Heart right ventricle (tissue), 16 donors: ENCODE data around the gene BICRA. TPM values are rescaled to one million over a fixed set of nuclear protein-coding genes. Genes with fewer than 3 reads are reported as not detected.
"Not testable (repeated sequence)": the region's sequence is repeated elsewhere in the genome, so short reads cannot be mapped to it uniquely, and the experiment has no call there.

Experiments used
- ATAC-seq, 8 donors: fragments of 200-7000 bp; cut with Tn5 transposase; one replicate each; pipeline ENCODE4 v1.9.1; 2020; ENCODE audit warnings: mild to moderate bottlenecking in 8 of 8, moderate library complexity in 8 of 8, moderate number of reproducible peaks in 1 of 8
- DNase-seq, 2 donors: peaks; one replicate each; pipeline ENCODE4 v3.0.0-alpha.2; 2020
- H3K27ac ChIP-seq, 10 donors: fragments of 200-600 bp; sonication (generic) in 2 of 10; one replicate each; pipeline versions ENCODE4 v1.5.0 to v1.8.0; 2020 to 2022; ENCODE audit warnings: mild to moderate bottlenecking in 3 of 10
- H3K27me3 ChIP-seq, 7 donors: fragments of 200-600 bp; one replicate each; pipeline ENCODE4 v1.8.0; 2021 to 2022; ENCODE audit warnings: mild to moderate bottlenecking in 2 of 7
- H3K36me3 ChIP-seq, 9 donors: fragments of 200-600 bp; sonication (generic) in 1 of 9; one replicate each; pipeline versions ENCODE4 v1.5.0 to v1.8.0; 2020 to 2022; ENCODE audit warnings: mild to moderate bottlenecking in 2 of 9
- H3K4me1 ChIP-seq, 9 donors: fragments of 200-600 bp; sonication (generic) in 1 of 9; one replicate each; pipeline versions ENCODE4 v1.5.0 to v1.8.0; 2020 to 2022; ENCODE audit warnings: mild to moderate bottlenecking in 4 of 9
- H3K4me3 ChIP-seq, 10 donors: fragments of 200-600 bp; sonication (generic) in 2 of 10; one replicate each; pipeline versions ENCODE4 v1.5.0 to v1.8.0; 2020 to 2022; ENCODE audit warnings: mild to moderate bottlenecking in 7 of 10, moderate library complexity in 2 of 10
- H3K9me3 ChIP-seq, 11 donors: fragments of 200-600 bp in 10 of 11; sonication (generic) in 2 of 11; one replicate each; pipeline versions ENCODE4 v1.5.0 to v1.8.0; 2013 to 2022; ENCODE audit warnings: mild to moderate bottlenecking in 2 of 11, control low read depth in 1 of 11, moderate library complexity in 1 of 11
- WGBS, 2 donors: extraction: QIAGEN DNeasy Blood & Tissue Kit; methylation state at CpG; one replicate each; pipeline ENCODE4 v1.1.7; 2013; ENCODE audit warnings: inconsistent platforms in 1 of 2; 5-methylcytosine and 5-hydroxymethylcytosine counted together
- intact Hi-C, 10 donors: fragments of 100-400 bp; cut with DNase I; formaldehyde crosslinking; loops; one replicate each; pipeline versions ENCODE4 v1.11.1 to v1.14.2; 2022
- polyA plus RNA-seq, 2 donors: library from polyadenylated mRNA; stranded (reverse); fragments of 200-250 nt; gene quantifications; one replicate each; pipeline ENCODE4 v1.2.3, GENCODE V29; 2013
- total RNA-seq, 10 donors: library from RNA; stranded (reverse); fragmentation: NEBNext Ultra II Directional in 3 of 10; extraction: Animal tissue kit (Norgen Biotek cat#: 25700) in 3 of 10; gene quantifications; one replicate each; pipeline versions ENCODE4 v1.2.1 to v1.2.4, GENCODE V29; 2021 to 2023
- TF ChIP-seq, protein P1 (sequence below), 9 donors: fragments of 200-600 bp; sonication (generic) in 2 of 9; IDR thresholded peaks; one replicate each; pipeline versions ENCODE4 v1.5.0 to v1.8.0; 2021 to 2022; ENCODE audit warnings: antibody characterized with exemption in 9 of 9, mild to moderate bottlenecking in 5 of 9, moderate library complexity in 1 of 9
- donor health status: Arrhythmogenic right ventricular cardiomyopathy.
- donor health status: ischemic (EF 13 %, LVEDD 7.1; RV severe dilation, severe dysfunction).
- donor health status: healthy with polysubstance abuse.
- donor health status: DM: no; HTN: yes; CAD: no.
- donor health status: DM: no; HTN: no; CAD: no.
- donor health status: ischemic (EF 25% LVEDD 6.9; RV normal size, moderate dysfunction).
- donor health status: ischemic (EF 25% LVEDD 5.7; RV mildly dilated, moderate dysfunction).
- donor health status: healthy.
- donor health status: DM: yes; HTN: yes; CAD: no.
- donor health status: Ischemic cardiomyopathy.
- donor health status: ischemic (EF 35%, LVEDD 5.7; RV mildly dilated, moderate dysfunction).
- donor health status: nonischemic (EF 11% LVEDD 7.7; RV severe dilation, severe dysfunction).
- donor health status: DM: yes; HTN: yes; CAD: no.
- donor health status: PGD.
- donor health status: ischemic (EF 29% LVEDD 5.4; RV normal size, mild dysfunction).
- donor health status: nonischemic (EF 23%, LVEDD 6.1; RV moderate dilation, normal function).

BICRA gene
- total and polyA plus RNA-seq, 12 donors: 2.8 to 13.2 (median 8.9) TPM

DNA sequence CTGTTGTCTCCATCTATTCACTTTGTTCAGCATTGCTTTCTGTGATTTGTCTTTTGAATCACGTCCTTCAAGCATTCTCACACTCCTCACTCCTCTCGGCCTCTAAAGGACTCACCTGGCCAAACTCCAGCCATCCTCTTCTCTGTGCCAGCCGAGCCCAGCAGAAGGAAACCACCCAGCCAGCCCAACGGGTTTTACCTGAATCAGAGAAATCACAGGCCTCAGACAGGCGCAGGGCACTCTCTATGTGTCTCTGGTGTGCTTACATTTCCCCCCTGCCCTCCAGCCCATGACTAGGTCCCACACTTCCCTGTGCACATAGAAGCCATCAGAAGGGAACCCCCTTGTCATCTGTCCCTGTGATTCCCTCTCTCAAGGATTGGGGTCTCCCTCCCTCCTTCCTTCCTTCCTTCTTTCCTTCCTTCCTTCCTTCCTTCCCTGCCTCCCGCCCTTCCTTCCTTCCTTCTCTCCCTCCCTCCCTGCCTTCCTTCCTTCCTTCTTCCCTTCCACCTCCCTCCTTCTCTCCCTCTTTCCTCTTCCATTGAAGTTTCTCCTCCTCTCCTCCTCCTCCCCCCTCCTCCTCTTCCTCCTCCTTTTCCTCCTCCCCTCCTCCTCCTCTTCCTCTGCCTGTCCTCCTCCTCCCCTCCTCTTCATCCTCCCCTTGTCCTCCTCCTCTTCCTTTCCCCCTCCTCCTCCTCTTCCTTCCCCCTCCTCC is 27.2 kb upstream of the BICRA start:
- H3K9me3 ChIP-seq: peaks cover 0 to 15% (median 0%) of the 10 kb centered on the region in 11 donors
- no peak overlapping the region for H3K27ac ChIP-seq
- no peaks in the 10 kb centered on the region for H3K27me3 ChIP-seq
- TF ChIP-seq, protein P1, sequence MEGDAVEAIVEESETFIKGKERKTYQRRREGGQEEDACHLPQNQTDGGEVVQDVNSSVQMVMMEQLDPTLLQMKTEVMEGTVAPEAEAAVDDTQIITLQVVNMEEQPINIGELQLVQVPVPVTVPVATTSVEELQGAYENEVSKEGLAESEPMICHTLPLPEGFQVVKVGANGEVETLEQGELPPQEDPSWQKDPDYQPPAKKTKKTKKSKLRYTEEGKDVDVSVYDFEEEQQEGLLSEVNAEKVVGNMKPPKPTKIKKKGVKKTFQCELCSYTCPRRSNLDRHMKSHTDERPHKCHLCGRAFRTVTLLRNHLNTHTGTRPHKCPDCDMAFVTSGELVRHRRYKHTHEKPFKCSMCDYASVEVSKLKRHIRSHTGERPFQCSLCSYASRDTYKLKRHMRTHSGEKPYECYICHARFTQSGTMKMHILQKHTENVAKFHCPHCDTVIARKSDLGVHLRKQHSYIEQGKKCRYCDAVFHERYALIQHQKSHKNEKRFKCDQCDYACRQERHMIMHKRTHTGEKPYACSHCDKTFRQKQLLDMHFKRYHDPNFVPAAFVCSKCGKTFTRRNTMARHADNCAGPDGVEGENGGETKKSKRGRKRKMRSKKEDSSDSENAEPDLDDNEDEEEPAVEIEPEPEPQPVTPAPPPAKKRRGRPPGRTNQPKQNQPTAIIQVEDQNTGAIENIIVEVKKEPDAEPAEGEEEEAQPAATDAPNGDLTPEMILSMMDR (IDR thresholded peaks at IDR 0.05): no peak
- ATAC-seq: no peak
- H3K4me1 ChIP-seq: no peaks in the 10 kb centered on the region
- 63 to 65% methylated on average over 6 of the region's 6 CpGs for WGBS, 2 donors
- intact Hi-C loops: no loop called here
- DNase-seq: no peak
- H3K4me3 ChIP-seq: no peak overlapping the region
- no peaks in the 10 kb centered on the region for H3K36me3 ChIP-seq

DNA sequence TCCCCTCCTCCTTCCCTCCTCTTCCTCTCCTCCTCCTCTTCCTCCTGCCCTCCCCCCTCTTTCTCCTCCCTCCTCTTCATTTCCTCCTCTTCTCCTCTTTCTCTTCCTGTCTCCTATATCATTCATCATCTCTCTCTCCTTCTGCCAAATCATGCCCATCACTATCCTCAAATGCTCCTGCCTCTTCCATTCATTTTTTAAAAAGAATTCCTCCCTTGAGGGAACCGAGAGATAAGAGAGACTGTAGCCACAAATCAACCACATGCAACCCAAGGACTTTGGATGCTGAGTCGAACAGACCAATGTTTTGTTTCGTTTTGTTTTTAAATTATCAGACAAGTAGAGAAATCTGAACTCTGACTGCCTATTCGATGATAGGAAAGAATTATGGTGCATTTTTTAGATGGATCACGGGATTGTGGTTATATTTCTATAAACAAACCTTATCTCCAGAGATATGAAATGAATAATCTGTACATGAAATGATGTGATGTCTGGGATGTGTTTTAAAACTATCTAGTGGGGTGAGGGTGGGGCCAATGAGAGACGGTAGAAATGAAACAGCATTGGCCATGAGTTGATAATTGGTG is 26.5 kb upstream of the BICRA start:
- WGBS, 2 donors: 36 to 49% methylated on average over 6 of the region's 6 CpGs
- TF ChIP-seq, protein P1 (IDR thresholded peaks at IDR 0.05): no peak
- no peaks in the 10 kb centered on the region for H3K4me1 ChIP-seq
- ATAC-seq (no peak), DNase-seq (no peak)
- intact Hi-C loops: no loop called here
- no peaks in the 10 kb centered on the region for H3K27me3 ChIP-seq
- H3K27ac ChIP-seq: peak overlapping the region in 2 of 10 donors; percentile 2 to 49
- H3K9me3 ChIP-seq: peaks cover 0 to 15% (median 0%) of the 10 kb centered on the region in 11 donors
- H3K4me3 ChIP-seq: peak overlapping the region in 1 of 10 donors; percentile 1
- no peaks in the 10 kb centered on the region for H3K36me3 ChIP-seq

DNA sequence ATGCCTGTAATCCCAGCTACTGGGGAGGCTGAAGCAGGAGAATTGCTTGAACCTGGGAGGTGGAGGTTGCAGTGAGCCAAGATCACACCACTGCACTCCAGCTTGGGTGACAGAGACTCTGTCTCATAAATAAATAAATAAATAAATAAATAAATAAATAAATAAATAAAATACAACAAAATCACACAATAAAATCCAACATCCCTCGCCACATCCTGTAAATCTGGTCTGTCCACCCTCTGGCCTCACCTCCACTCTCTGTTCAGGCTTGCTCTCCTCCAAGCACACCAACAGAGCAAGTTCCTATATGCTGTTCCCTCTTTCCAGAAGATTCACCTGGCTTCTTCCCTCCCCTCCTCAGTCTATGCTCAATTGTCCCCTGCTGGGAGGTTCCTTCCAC is 25.8 kb upstream of the BICRA start:
- H3K36me3 ChIP-seq, ATAC-seq, H3K4me3 ChIP-seq, DNase-seq, H3K4me1 ChIP-seq, intact Hi-C loops, H3K27me3 ChIP-seq: not testable (repeated sequence)
- Histone ChIP-seq H3K27ac (peak overlapping the region in 1 of 10 donors; percentile 2), H3K9me3 (peaks cover 0 to 15% (median 0%) of the 10 kb centered on the region in 11 donors)
- WGBS, 2 donors: 92 to 100% methylated on average over 1 of the region's 1 CpG

DNA sequence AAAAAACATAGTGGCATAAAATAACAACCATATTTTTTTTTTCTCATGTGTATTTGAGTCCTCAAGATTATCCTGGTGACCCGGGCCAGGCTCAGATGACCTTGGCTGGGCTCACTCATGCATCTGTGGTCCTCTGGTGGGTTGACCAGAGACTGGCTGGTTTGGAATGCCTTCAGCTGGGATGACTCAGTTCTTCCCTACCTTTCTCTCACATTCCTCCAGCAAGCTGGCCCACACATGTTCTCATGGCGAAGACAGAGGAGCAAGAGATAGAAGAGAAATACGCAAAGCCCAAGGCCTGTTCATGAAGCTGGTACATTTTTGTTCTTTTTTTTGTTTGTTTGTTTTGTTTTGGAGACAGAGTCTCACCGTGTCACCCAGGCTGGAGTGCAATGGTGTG is 21.6 kb upstream of the BICRA start:
- intact Hi-C loops: no loop called here
- DNase-seq (no peak), ATAC-seq (no peak)
- Histone ChIP-seq H3K27ac (no peak overlapping the region), H3K9me3 (peaks cover 0 to 15% (median 0%) of the 10 kb centered on the region in 11 donors), H3K4me1 (no peaks in the 10 kb centered on the region), H3K27me3 (no peaks in the 10 kb centered on the region), H3K4me3 (no peak overlapping the region), H3K36me3 (no peaks in the 10 kb centered on the region)
- TF ChIP-seq, protein P1 (IDR thresholded peaks at IDR 0.05): no peak
- WGBS, 2 donors: 87 to 88% methylated on average over 4 of the region's 4 CpGs

DNA sequence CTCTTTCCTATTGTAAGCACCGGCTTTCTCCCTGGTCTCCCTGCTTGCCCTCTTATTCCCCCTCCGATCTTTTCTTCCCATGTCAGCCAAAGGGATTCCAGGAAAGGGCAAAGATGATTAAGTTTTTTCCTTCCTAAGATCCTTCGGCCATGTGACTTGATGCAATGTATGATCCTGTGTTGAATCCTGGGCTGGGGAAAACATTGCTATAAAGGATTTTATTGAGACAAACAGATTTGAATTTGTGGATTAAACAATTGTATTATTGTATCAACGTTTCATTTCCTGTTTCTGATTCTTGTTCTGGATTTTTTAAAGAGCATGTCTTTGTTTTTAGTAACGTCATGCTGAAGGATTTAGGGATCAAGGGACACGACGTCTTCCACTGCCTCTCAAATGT is 19.1 kb upstream of the BICRA start:
- no peaks in the 10 kb centered on the region for H3K27me3 ChIP-seq
- no peak overlapping the region for H3K4me3 ChIP-seq
- H3K4me1 ChIP-seq: no peaks in the 10 kb centered on the region
- H3K36me3 ChIP-seq: no peaks in the 10 kb centered on the region
- WGBS, 2 donors: 46 to 52% methylated on average over 7 of the region's 7 CpGs
- TF ChIP-seq, protein P1 (IDR thresholded peaks at IDR 0.05): no peak
- DNase-seq: no peak
- no peak overlapping the region for H3K27ac ChIP-seq
- ATAC-seq: no peak
- H3K9me3 ChIP-seq: peaks cover 0 to 15% (median 0%) of the 10 kb centered on the region in 11 donors
- intact Hi-C loops: loop anchor here in 1 of 10 donors (10.0 kb wide), 1 partner anchor 45 kb away; no protein-coding TSS in a partner anchor
